HepG2 (cell line): Measurements from ENCODE around the gene EEFSEC. TPM values are rescaled to one million over a fixed set of nuclear protein-coding genes. Genes with fewer than 3 reads are reported as not detected.
A peak's percentile ranks its signal among the peaks of the same experiment; 100 is the strongest.
"Not testable (repeated sequence)": the region's sequence is repeated elsewhere in the genome, so short reads cannot be mapped to it uniquely, and the experiment has no call there.

ENCODE experiments used
- ATAC-seq: fragments of 200-7000 bp; cut with Tn5 transposase; 3 replicates; pipeline ENCODE4 v1.9.1; 2020; ENCODE audit warnings: mild to moderate bottlenecking, moderate library complexity
- BruUV-seq: library from RNA; stranded (reverse); fragments of 400-500 nt; replicated peaks from 2 replicates; lab custom pipeline; 2021; lab: Mats Ljungman, UMichigan
- CTCF ChIA-PET: fragments of 300-600 bp; formaldehyde crosslinking; extraction: SDS; loops from one replicate; lab custom pipeline; 2021; ENCODE audit warnings: low total read pairs, inconsistent platforms, low intra/inter-chr PET ratio; lab: Yijun Ruan, JAX
- POLR2A ChIA-PET: fragments of 350-600 bp; sonication (Branson Sonifier 250); formaldehyde crosslinking; loops from one replicate; lab custom pipeline; 2020; ENCODE audit warnings: antibody characterized with exemption, inconsistent platforms; lab: Yijun Ruan, JAX
- DNase-seq: peaks from one replicate; pipeline ENCODE4 v3.0.0-alpha.2; 2015; ENCODE audit warnings: low spot score
- FAIRE-seq: peaks from 3 replicates; lab custom pipeline; 2011; peaks lifted over from hg19 to GRCh38; lab: Jason Lieb, UNC
- H2AFZ ChIP-seq: one replicate; pipeline ENCODE4 v1.6.1; 2011; ENCODE audit warnings: low read length, inconsistent platforms
- H3K27ac ChIP-seq: fragments of 300-600 bp; 3 replicates; pipeline ENCODE4 v1.8.0; 2011; ENCODE audit warnings: mixed run types, mild to moderate bottlenecking, mixed read lengths, low read length, inconsistent platforms; ENCODE audit not compliant: insufficient read depth; ENCODE audit errors: extremely low read length
- H3K27me3 ChIP-seq, 2 experiments: fragments of 200-600 bp in 1 of 2; 2 replicates in 1 of 2; 3 replicates in 1 of 2; pipeline versions ENCODE4 v1.6.0 to v1.8.0; 2011; ENCODE audit warnings: low read length in 2 of 2, mild to moderate bottlenecking in 2 of 2, moderate library complexity in 2 of 2, inconsistent platforms in 1 of 2; ENCODE audit not compliant: insufficient read depth in 2 of 2, control insufficient read depth in 1 of 2
- H3K36me3 ChIP-seq, 2 experiments: fragments of 200-600 bp in 1 of 2; replicated peaks in 1 of 2; 2 replicates in 1 of 2; 3 replicates in 1 of 2; pipeline versions ENCODE4 v1.5.1 to v1.8.0; 2011; ENCODE audit warnings: low read length in 2 of 2, inconsistent platforms in 1 of 2; ENCODE audit not compliant: insufficient read depth in 2 of 2, control insufficient read depth in 1 of 2
- H3K4me1 ChIP-seq: 2 replicates; pipeline ENCODE4 v1.5.1; 2012; ENCODE audit warnings: low read length, inconsistent platforms; ENCODE audit not compliant: insufficient read depth
- H3K4me2 ChIP-seq: 2 replicates; pipeline ENCODE4 v1.6.0; 2011; ENCODE audit warnings: low read depth, low read length, inconsistent platforms
- H3K4me3 ChIP-seq, 3 experiments: fragments of 200-600 bp in 1 of 3; sonication (generic), shearing (Covaris generic) in 1 of 3; replicated peaks in 1 of 3; 2 replicates each; pipeline ENCODE4 v1.5.1; 2011 to 2016; ENCODE audit warnings: low read length in 3 of 3, inconsistent platforms in 2 of 3, low read depth in 2 of 3, mild to moderate bottlenecking in 2 of 3, control low read depth in 1 of 3, mixed read lengths in 1 of 3; ENCODE audit not compliant: insufficient read depth in 1 of 3
- H3K79me2 ChIP-seq: one replicate; pipeline ENCODE4 v1.6.1; 2011; ENCODE audit warnings: low read length, inconsistent platforms; ENCODE audit not compliant: insufficient read depth
- H3K9ac ChIP-seq: 2 replicates; pipeline ENCODE4 v1.6.0; 2011; ENCODE audit warnings: mild to moderate bottlenecking, low read depth, low read length, inconsistent platforms; ENCODE audit not compliant: insufficient read depth
- H3K9me3 ChIP-seq: 2 replicates; pipeline ENCODE4 v1.5.1; 2012; ENCODE audit warnings: mild to moderate bottlenecking, low read length
- H4K20me1 ChIP-seq: 2 replicates; pipeline ENCODE4 v1.6.0; 2011; ENCODE audit warnings: inconsistent platforms, mild to moderate bottlenecking, low read length, moderate library complexity; ENCODE audit not compliant: insufficient read depth
- ZBTB38 ChIP-seq: sonication (generic); formaldehyde crosslinking; IDR thresholded peaks from 2 replicates; pipeline ENCODE4 v1.5.1; 2020; ENCODE audit warnings: mild to moderate bottlenecking, missing genetic modification reagents
- WGBS: methylation state at CpG from one replicate; pipeline ENCODE4 v1.1.6; 2017; ENCODE audit warnings: low lambda C conversion rate; 5-methylcytosine and 5-hydroxymethylcytosine counted together
- in situ Hi-C: cut with HindIII; loops from 2 replicates; pipeline ENCODE4 v1.10.0; 2017; ENCODE audit warnings: low pct_unique_long_range_greater_than_20kb; ENCODE audit not compliant: extremely low pct_ligation_motif_present
- intact Hi-C: fragments of 100-400 bp; cut with micrococcal nuclease; formaldehyde crosslinking; loops from one replicate; pipeline ENCODE4 v1.10.0; 2022; ENCODE audit not compliant: unreplicated experiment
- polyA plus RNA-seq, 8 experiments: library from polyadenylated mRNA; depleted of rRNA in 3 of 8; stranded (reverse) in 7 of 8; unstranded in 1 of 8; fragments of >200 nt; fragmentation: Illumina TruSeq in 4 of 8; extraction: Trizol in 4 of 8; gene quantifications; 2 replicates each; pipeline versions ENCODE4 v1.2.1 to v1.2.3, GENCODE V29; 2011 to 2016; ENCODE audit warnings: low read depth in 4 of 8, missing spikeins in 1 of 8, mixed read lengths in 1 of 8; ENCODE audit not compliant: insufficient read depth in 1 of 8
- total RNA-seq, 5 experiments: library from RNA; depleted of rRNA; stranded (reverse); fragments of >200 nt; fragmentation: Illumina TruSeq; extraction: Trizol; gene quantifications; 2 replicates each; pipeline ENCODE4 v1.2.3, GENCODE V29; 2016; ENCODE audit warnings: low read depth in 1 of 5
- TF ChIP-seq, protein P1 (sequence below): sonication (generic); formaldehyde crosslinking; IDR thresholded peaks from 2 replicates; pipeline ENCODE4 v1.4.0; 2020; ENCODE audit warnings: missing genetic modification reagents

EEFSEC gene
- total and polyA plus RNA-seq, 2 of the 13 experiments (the other 11 are each of a cell fraction or from before 2014, with no cell fraction given), result 6.4 to 24.2 TPM

DNA sequence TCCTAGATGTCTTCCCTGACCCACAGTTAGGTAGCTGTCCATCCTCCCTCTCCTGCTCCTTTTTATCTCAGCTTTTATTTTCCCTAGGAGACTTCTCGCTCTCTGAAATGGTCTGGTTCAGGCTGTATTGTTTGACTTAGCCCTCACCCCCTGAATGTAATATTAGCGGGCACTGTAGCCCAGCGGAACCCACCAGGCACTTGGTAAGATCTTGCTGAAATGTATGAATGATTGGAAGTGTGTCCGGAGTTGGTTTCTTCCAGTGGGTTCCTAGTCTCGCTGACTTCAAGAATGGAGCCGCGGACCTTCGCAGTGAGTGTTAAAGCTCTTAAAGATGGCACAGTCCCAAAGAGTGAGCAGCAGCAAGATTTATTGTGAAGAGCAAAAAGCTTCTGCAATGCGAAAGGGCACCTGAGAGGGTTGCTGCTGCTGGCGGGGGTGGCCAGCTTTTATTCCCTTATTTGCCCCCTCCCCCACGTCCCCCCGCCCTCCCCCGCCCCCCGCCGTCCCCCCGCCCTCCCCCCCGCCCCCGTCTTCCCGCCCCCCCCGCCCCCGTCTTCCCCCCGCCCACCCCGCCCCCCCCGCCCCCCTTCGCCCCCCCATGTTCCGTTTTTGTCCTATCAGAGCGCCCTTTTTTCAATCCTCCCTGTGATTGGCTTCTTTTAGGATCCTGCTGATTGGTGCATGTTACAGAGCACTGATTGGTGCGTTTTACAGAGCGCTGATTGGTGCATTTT lies 694 bp upstream of the EEFSEC start (continued):
- TF ChIP-seq, protein P1, sequence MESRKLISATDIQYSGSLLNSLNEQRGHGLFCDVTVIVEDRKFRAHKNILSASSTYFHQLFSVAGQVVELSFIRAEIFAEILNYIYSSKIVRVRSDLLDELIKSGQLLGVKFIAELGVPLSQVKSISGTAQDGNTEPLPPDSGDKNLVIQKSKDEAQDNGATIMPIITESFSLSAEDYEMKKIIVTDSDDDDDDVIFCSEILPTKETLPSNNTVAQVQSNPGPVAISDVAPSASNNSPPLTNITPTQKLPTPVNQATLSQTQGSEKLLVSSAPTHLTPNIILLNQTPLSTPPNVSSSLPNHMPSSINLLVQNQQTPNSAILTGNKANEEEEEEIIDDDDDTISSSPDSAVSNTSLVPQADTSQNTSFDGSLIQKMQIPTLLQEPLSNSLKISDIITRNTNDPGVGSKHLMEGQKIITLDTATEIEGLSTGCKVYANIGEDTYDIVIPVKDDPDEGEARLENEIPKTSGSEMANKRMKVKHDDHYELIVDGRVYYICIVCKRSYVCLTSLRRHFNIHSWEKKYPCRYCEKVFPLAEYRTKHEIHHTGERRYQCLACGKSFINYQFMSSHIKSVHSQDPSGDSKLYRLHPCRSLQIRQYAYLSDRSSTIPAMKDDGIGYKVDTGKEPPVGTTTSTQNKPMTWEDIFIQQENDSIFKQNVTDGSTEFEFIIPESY (CRISPR knock-in tag), result peak; percentile 64

DNA sequence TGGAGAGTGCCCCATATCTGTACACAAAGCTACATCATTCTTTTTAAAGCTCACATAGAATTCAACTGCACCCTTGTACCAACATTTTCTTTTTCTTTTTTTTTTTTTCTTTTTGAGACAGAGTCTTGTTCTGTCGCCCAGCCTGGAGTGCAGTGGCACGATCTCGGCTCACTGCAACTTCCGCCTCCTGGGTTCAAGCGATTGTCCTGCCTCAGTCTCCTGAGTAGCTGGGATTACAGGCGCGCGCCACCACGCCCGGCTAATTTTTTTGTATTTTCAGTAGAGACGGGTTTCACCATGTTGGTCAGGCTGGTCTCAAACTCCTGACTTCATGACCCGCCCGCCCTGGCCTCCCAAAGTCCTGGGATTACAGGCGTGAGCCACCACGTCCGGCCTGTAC lies 1.1 kb downstream of the EEFSEC start:
- 76% methylated on average over 16 of the region's 16 CpGs for WGBS
- BruUV-seq, DNase-seq, intact Hi-C loops, H3K9me3 ChIP-seq, ATAC-seq, in situ Hi-C loops, H4K20me1 ChIP-seq, H2AFZ ChIP-seq, CTCF ChIA-PET, FAIRE-seq, H3K27me3 ChIP-seq: not testable (repeated sequence)
- Histone ChIP-seq H3K4me1 (peaks cover 49% of the 10 kb centered on the region), H3K36me3 (peaks cover 3 to 21% of the 10 kb centered on the region in 2 experiments), H3K4me2 (peak overlapping the region; percentile 71), H3K79me2 (peaks cover 27% of the 10 kb centered on the region), H3K9ac (peak overlapping the region; percentile 97), H3K27ac (peak overlapping the region; percentile 99), H3K4me3 (peak overlapping the region; percentile 86 to 95 (median 87))
- peak; percentile 74; the same call in 1 of the 2 replicates for TF ChIP-seq ZBTB38 (CRISPR knock-in tag)
- POLR2A ChIA-PET, result interaction anchor here (2.2 to 5.2 kb wide), 3 partner anchors 12 to 56 kb away, joined by 8 to 104 read pairs (median 41); partner anchors contain the start of gene RUVBL1
